Retinal pigment epithelial cell (primary cell): ENCODE results near the gene DAZL.
A peak's percentile ranks its signal among the peaks of the same experiment; 100 is the strongest.

Experiments
- DNase-seq: peaks from one replicate; pipeline ENCODE4 v3.0.0-alpha.2; 2010; ENCODE audit warnings: low read depth
- H3K4me3 ChIP-seq: 2 replicates; pipeline ENCODE4 v1.5.1; 2011; ENCODE audit warnings: mild to moderate bottlenecking, low read length, control low read depth, moderate library complexity
- CTCF ChIP-seq: conservative IDR thresholded peaks from 2 replicates; pipeline ENCODE4 v1.5.1; 2011; ENCODE audit warnings: low read depth, low read length, control low read depth, inconsistent platforms

The DAZL gene

GRCh38 chr3:16606398-16606797, 1.2 kb upstream of the DAZL start:
- no peak for TF ChIP-seq CTCF
- H3K4me3 ChIP-seq = no peak overlapping the region
- DNase-seq = no peak

- DNase-seq = no peak
- no peak for TF ChIP-seq CTCF
- no peak overlapping the region for H3K4me3 ChIP-seq
These were observed 743 bp upstream of the DAZL start for GRCh38 chr3:16605966-16606365.

- no peak for DNase-seq
- TF ChIP-seq CTCF = no peak
- H3K4me3 ChIP-seq = no peak overlapping the region
These were observed 790 bp downstream of the DAZL start for GRCh38 chr3:16604433-16604832.

GRCh38 chr3:16601537-16602005, 3.7 kb downstream of the DAZL start:
- no peak for TF ChIP-seq CTCF
- DNase-seq = no peak
- no peak overlapping the region for H3K4me3 ChIP-seq

GRCh38 chr3:16600780-16601536, 4.3 kb downstream of the DAZL start:
- H3K4me3 ChIP-seq = no peak overlapping the region

GRCh38 chr3:16599694-16600093, 5.5 kb downstream of the DAZL start:
- no peak for TF ChIP-seq CTCF
- H3K4me3 ChIP-seq = no peak overlapping the region
- DNase-seq = no peak

More at GRCh38 chr3:16600780-16601536, 4.3 kb downstream of the DAZL start:
- peak; percentile 75 for TF ChIP-seq CTCF
- peak; percentile 41 for DNase-seq
